Activated naive CD4-positive, alpha-beta T cell (primary cell): ENCODE data around the gene TRIM49C.
"Not testable (repeated sequence)": the region's sequence is repeated elsewhere in the genome, so short reads cannot be mapped to it uniquely, and the experiment has no call there.

Experiments used
- DNase-seq, 4 experiments: peaks; one replicate each; lab custom pipeline; 2025; lab: John Stamatoyannopoulos, UW

TRIM49C gene

GRCh38 chr11:90030806-90031205 is at the start of gene TRIM49C:
TSS of gene TRIM49C (plus strand) at chr11:90031106. CDS start at chr11:90035212, 4,106 bp downstream.
- not testable (repeated sequence) for DNase-seq

GRCh38 chr11:90024184-90024583 is 6.7 kb upstream of the TRIM49C start:
- not testable (repeated sequence) for DNase-seq

- DNase-seq = not testable (repeated sequence)
Measured at GRCh38 chr11:90051591-90052209, 20.8 kb downstream of the TRIM49C start.

- DNase-seq = not testable (repeated sequence)
Measured at GRCh38 chr11:90052311-90052710, 21.4 kb downstream of the TRIM49C start.

GRCh38 chr11:90053545-90053944 is 22.6 kb downstream of the TRIM49C start:
- not testable (repeated sequence) for DNase-seq

- DNase-seq = not testable (repeated sequence)
Measured at GRCh38 chr11:90085650-90086049, 54.7 kb downstream of the TRIM49C start, which contains the start of gene UBTFL1. TSS of gene UBTFL1 (plus strand) at chr11:90085950. CDS start at chr11:90085950, 0 bp downstream.

GRCh38 chr11:90088731-90089130 is 57.8 kb downstream of the TRIM49C start:
- DNase-seq = not testable (repeated sequence)
